GM12878 (cell line): ENCODE measurements around the gene APOBEC3H. TPM values are rescaled to one million over a fixed set of nuclear protein-coding genes. Genes with fewer than 3 reads are reported as not detected.

Experiments used
- ATAC-seq: fragments of 200-7000 bp; cut with Tn5 transposase; 3 replicates; pipeline ENCODE4 v1.9.1; 2020; ENCODE audit warnings: mild to moderate bottlenecking, moderate library complexity
- BruUV-seq: library from RNA; stranded (reverse); fragments of 400-500 nt; replicated peaks from 2 replicates; lab custom pipeline; 2021; lab: Mats Ljungman, UMichigan
- CTCF ChIA-PET: fragments of 300-600 bp; sonication (Branson Sonifier 250); formaldehyde crosslinking; extraction: SDS; loops from one replicate; lab custom pipeline; 2021; ENCODE audit warnings: inconsistent platforms; lab: Yijun Ruan, JAX
- POLR2A ChIA-PET: fragments of 350-600 bp; formaldehyde crosslinking; extraction: SDS; loops from one replicate; lab custom pipeline; 2021; ENCODE audit warnings: inconsistent platforms; lab: Charles Lee
- RAD21 ChIA-PET: fragments of 300-600 bp; sonication (Branson Sonifier 250); formaldehyde crosslinking; loops from one replicate; lab custom pipeline; 2023; ENCODE audit warnings: antibody characterized with exemption; ENCODE audit not compliant: unreplicated experiment; lab: Charles Lee
- SMC1A ChIA-PET: fragments of 300-600 bp; sonication (Branson Sonifier 250); formaldehyde crosslinking; loops from one replicate; lab custom pipeline; 2023; ENCODE audit not compliant: unreplicated experiment, uncharacterized antibody; lab: Charles Lee
- DNase-seq: peaks from one replicate; pipeline ENCODE4 v3.0.0-alpha.2; 2011; ENCODE audit warnings: low read depth, low spot score
- FAIRE-seq: peaks from 3 replicates; lab custom pipeline; 2011; peaks lifted over from hg19 to GRCh38; lab: Jason Lieb, UNC
- H2AFZ ChIP-seq: 2 replicates; pipeline ENCODE4 v1.6.0; 2011; ENCODE audit warnings: low read depth, low read length, control low read depth; ENCODE audit not compliant: control insufficient read depth
- H3K27ac ChIP-seq: 2 replicates; pipeline ENCODE4 v1.5.1; 2011; ENCODE audit warnings: control low read depth; ENCODE audit not compliant: control insufficient read depth, insufficient read depth
- H3K27me3 ChIP-seq, 2 experiments: replicated peaks in 1 of 2; 2 replicates each; pipeline versions ENCODE4 v1.6.0 to v1.6.1; 2011; ENCODE audit warnings: low read length in 1 of 2; ENCODE audit not compliant: control insufficient read depth in 2 of 2, insufficient read depth in 2 of 2
- H3K36me3 ChIP-seq, 2 experiments: 2 replicates each; pipeline ENCODE4 v1.5.1; 2011; ENCODE audit warnings: low read length in 1 of 2; ENCODE audit not compliant: control insufficient read depth in 2 of 2, insufficient read depth in 2 of 2
- H3K4me1 ChIP-seq: 2 replicates; pipeline ENCODE4 v1.6.1; 2011; ENCODE audit warnings: mild to moderate bottlenecking, low read length, moderate library complexity, mixed read lengths; ENCODE audit not compliant: control insufficient read depth, insufficient read depth
- H3K4me2 ChIP-seq: 2 replicates; pipeline ENCODE4 v1.6.0; 2011; ENCODE audit warnings: control low read depth; ENCODE audit not compliant: control insufficient read depth, insufficient read depth
- H3K4me3 ChIP-seq: fragments of 200-600 bp; sonication (generic); 2 replicates; pipeline ENCODE4 v1.5.1; 2016
- H3K79me2 ChIP-seq: 2 replicates; pipeline ENCODE4 v1.6.0; 2011; ENCODE audit warnings: low read length; ENCODE audit not compliant: control insufficient read depth, insufficient read depth
- H3K9ac ChIP-seq: 2 replicates; pipeline ENCODE4 v1.8.0; 2011; ENCODE audit warnings: low read length, control low read depth, mixed read lengths; ENCODE audit not compliant: control insufficient read depth, insufficient read depth
- H3K9me3 ChIP-seq: replicated peaks from 3 replicates; pipeline ENCODE4 v1.5.1; 2011; ENCODE audit warnings: mild to moderate bottlenecking, low read length; ENCODE audit not compliant: control insufficient read depth, insufficient read depth
- H4K20me1 ChIP-seq: 2 replicates; pipeline ENCODE4 v1.6.0; 2011; ENCODE audit not compliant: control insufficient read depth, insufficient read depth
- CREB1 ChIP-seq: IDR thresholded peaks from 2 replicates; pipeline ENCODE4 v1.6.1; 2012; ENCODE audit warnings: low read depth, mild to moderate bottlenecking, inconsistent platforms
- MEF2A ChIP-seq: IDR thresholded peaks from 2 replicates; pipeline ENCODE4 v1.6.1; 2011; ENCODE audit warnings: low read depth, mild to moderate bottlenecking, low read length, moderate library complexity; ENCODE audit not compliant: insufficient read depth
- WGBS: methylation state at CpG from one replicate; pipeline ENCODE4 v1.1.6; 2016; ENCODE audit warnings: low lambda C conversion rate; ENCODE audit not compliant: insufficient replicate concordance, insufficient coverage; ENCODE audit errors: missing lambda C conversion rate; 5-methylcytosine and 5-hydroxymethylcytosine counted together
- in situ Hi-C: fragments of 300-500 bp; cut with MboI; formaldehyde crosslinking; loops from 9 replicates; pipeline ENCODE4 v1.14.3; 2018; ENCODE audit warnings: mixed read lengths
- intact Hi-C: fragments of 100-400 bp; cut with micrococcal nuclease; formaldehyde crosslinking; loops from one replicate; pipeline ENCODE4 v1.14.2; 2022; ENCODE audit not compliant: unreplicated experiment
- polyA plus RNA-seq, 11 experiments: library from polyadenylated mRNA; depleted of rRNA in 4 of 11; unstranded in 6 of 11; stranded (reverse) in 5 of 11; fragments of >200 nt; fragmentation: Nextera tagmentation in 4 of 11; fragmentation: Illumina TruSeq in 1 of 11; extraction: Ambion mirVana in 4 of 11; extraction: Trizol in 1 of 11; gene quantifications; 1 replicate in 1 of 11; 2 replicates in 10 of 11; pipeline versions ENCODE4 v1.2.1 to v1.2.3, GENCODE V29; 2011 to 2016; ENCODE audit warnings: inconsistent platforms in 2 of 11, missing spikeins in 2 of 11, low read depth in 1 of 11
- total RNA-seq, 4 experiments: library from RNA; depleted of rRNA in 3 of 4; stranded (reverse); fragments of >200 nt in 3 of 4; fragmentation: Illumina TruSeq in 1 of 4; extraction: Trizol in 1 of 4; gene quantifications; 2 replicates each; pipeline versions ENCODE4 v1.2.1 to v1.2.3, GENCODE V29; 2013 to 2021
- TF ChIP-seq, protein P1 (sequence below): IDR thresholded peaks from 2 replicates; pipeline ENCODE4 v1.6.1; 2011; ENCODE audit warnings: mild to moderate bottlenecking, low read depth, low read length, moderate library complexity; ENCODE audit not compliant: insufficient replicate concordance
- TF ChIP-seq, protein P2 (sequence below): fragments of 450-650 bp; IDR thresholded peaks from 2 replicates; pipeline ENCODE4 v1.6.1; 2017; ENCODE audit warnings: mild to moderate bottlenecking, moderate library complexity
- TF ChIP-seq, protein P3 (sequence below): fragments of 450-650 bp; IDR thresholded peaks from 2 replicates; pipeline ENCODE4 v1.6.1; 2017; ENCODE audit warnings: mild to moderate bottlenecking, moderate library complexity

Gene APOBEC3H
- total and polyA plus RNA-seq, 10 of the 15 experiments (the other 5 are each of a cell fraction or from before 2014, with no cell fraction given), result 7.5 to 23.0 (median 14.8) TPM

DNA sequence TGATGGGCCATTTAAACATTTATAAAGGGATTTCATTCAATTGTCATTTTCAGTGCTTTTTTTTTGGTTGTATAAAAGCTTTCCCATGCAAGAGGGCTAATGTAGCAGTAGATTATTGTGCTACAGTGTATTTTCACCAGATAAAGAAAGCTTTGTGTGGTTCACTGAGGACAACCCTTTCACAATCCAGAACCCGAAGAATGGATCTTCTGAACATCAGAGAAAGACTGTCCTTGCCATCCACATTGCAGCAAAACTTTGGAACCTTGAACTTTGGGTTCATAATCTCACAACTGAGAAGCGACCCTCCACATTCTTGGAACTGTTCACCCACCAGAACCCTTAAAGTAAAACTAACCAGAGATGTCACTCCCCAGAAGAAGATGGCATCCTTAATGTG is 9.3 kb downstream of the APOBEC3H start (continued):
- TF ChIP-seq, protein P1, sequence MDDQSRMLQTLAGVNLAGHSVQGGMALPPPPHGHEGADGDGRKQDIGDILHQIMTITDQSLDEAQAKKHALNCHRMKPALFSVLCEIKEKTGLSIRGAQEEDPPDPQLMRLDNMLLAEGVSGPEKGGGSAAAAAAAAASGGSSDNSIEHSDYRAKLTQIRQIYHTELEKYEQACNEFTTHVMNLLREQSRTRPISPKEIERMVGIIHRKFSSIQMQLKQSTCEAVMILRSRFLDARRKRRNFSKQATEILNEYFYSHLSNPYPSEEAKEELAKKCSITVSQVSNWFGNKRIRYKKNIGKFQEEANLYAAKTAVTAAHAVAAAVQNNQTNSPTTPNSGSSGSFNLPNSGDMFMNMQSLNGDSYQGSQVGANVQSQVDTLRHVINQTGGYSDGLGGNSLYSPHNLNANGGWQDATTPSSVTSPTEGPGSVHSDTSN, result no peak
- no peak for TF ChIP-seq MEF2A

DNA sequence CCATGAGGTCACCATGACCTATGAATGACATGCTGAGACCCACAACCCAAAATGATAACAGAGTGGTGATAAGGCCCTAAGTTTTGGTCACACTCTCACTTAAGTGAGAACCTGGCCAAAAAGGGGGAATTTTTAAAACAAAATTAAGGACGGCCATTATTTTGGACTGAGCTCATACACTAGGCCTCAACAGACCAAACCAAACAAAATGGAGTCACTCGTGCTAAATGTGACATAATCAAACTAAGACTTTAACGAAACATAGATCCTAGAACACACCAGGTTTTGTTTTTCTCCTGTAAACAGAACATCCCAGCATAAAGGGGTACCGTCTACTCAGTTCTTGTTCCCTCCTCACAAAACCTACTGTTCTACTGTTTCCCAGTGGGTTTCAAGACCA is 11.4 kb downstream of the APOBEC3H start:
- FAIRE-seq (no peak), DNase-seq (no peak), ATAC-seq (no peak)
- H3K27ac ChIP-seq, result no peak overlapping the region
- no peak overlapping the region for H3K9ac ChIP-seq
- ChIA-PET SMC1A (interaction anchor here (0.7 to 1.5 kb wide), 3 partner anchors 11 to 31 kb away, joined by 3 to 4 read pairs (median 3); no protein-coding TSS in a partner anchor), CTCF (interaction anchor here (1.0 kb wide), 1 partner anchor 63 kb away, joined by 3 read pairs; no protein-coding TSS in a partner anchor), RAD21 (interaction anchor here (1.7 kb wide), 1 partner anchor 10 kb away, joined by 6 read pairs; no protein-coding TSS in a partner anchor), POLR2A (interaction anchor here (4.8 kb wide), 1 partner anchor 9 kb away, joined by 31 read pairs; no protein-coding TSS in a partner anchor)
- H3K4me2 ChIP-seq, result no peak overlapping the region
- no TSS peak for BruUV-seq
- H3K27me3 ChIP-seq, result no peaks in the 10 kb centered on the region
- in situ Hi-C loops, result no loop called here
- H3K4me3 ChIP-seq, result no peak overlapping the region
- no peak overlapping the region for H2AFZ ChIP-seq
- no peaks in the 10 kb centered on the region for H3K79me2 ChIP-seq
- H3K4me1 ChIP-seq, result peaks cover 6% of the 10 kb centered on the region
- TF ChIP-seq, protein P2, sequence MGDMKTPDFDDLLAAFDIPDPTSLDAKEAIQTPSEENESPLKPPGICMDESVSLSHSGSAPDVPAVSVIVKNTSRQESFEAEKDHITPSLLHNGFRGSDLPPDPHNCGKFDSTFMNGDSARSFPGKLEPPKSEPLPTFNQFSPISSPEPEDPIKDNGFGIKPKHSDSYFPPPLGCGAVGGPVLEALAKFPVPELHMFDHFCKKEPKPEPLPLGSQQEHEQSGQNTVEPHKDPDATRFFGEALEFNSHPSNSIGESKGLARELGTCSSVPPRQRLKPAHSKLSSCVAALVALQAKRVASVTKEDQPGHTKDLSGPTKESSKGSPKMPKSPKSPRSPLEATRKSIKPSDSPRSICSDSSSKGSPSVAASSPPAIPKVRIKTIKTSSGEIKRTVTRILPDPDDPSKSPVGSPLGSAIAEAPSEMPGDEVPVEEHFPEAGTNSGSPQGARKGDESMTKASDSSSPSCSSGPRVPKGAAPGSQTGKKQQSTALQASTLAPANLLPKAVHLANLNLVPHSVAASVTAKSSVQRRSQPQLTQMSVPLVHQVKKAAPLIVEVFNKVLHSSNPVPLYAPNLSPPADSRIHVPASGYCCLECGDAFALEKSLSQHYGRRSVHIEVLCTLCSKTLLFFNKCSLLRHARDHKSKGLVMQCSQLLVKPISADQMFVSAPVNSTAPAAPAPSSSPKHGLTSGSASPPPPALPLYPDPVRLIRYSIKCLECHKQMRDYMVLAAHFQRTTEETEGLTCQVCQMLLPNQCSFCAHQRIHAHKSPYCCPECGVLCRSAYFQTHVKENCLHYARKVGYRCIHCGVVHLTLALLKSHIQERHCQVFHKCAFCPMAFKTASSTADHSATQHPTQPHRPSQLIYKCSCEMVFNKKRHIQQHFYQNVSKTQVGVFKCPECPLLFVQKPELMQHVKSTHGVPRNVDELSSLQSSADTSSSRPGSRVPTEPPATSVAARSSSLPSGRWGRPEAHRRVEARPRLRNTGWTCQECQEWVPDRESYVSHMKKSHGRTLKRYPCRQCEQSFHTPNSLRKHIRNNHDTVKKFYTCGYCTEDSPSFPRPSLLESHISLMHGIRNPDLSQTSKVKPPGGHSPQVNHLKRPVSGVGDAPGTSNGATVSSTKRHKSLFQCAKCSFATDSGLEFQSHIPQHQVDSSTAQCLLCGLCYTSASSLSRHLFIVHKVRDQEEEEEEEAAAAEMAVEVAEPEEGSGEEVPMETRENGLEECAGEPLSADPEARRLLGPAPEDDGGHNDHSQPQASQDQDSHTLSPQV, result peak; percentile 95
- TF ChIP-seq, protein P3, sequence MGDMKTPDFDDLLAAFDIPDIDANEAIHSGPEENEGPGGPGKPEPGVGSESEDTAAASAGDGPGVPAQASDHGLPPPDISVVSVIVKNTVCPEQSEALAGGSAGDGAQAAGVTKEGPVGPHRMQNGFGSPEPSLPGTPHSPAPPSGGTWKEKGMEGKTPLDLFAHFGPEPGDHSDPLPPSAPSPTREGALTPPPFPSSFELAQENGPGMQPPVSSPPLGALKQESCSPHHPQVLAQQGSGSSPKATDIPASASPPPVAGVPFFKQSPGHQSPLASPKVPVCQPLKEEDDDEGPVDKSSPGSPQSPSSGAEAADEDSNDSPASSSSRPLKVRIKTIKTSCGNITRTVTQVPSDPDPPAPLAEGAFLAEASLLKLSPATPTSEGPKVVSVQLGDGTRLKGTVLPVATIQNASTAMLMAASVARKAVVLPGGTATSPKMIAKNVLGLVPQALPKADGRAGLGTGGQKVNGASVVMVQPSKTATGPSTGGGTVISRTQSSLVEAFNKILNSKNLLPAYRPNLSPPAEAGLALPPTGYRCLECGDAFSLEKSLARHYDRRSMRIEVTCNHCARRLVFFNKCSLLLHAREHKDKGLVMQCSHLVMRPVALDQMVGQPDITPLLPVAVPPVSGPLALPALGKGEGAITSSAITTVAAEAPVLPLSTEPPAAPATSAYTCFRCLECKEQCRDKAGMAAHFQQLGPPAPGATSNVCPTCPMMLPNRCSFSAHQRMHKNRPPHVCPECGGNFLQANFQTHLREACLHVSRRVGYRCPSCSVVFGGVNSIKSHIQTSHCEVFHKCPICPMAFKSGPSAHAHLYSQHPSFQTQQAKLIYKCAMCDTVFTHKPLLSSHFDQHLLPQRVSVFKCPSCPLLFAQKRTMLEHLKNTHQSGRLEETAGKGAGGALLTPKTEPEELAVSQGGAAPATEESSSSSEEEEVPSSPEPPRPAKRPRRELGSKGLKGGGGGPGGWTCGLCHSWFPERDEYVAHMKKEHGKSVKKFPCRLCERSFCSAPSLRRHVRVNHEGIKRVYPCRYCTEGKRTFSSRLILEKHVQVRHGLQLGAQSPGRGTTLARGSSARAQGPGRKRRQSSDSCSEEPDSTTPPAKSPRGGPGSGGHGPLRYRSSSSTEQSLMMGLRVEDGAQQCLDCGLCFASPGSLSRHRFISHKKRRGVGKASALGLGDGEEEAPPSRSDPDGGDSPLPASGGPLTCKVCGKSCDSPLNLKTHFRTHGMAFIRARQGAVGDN, result peak; percentile 94
- no peak for TF ChIP-seq CREB1
- H4K20me1 ChIP-seq, result no peaks in the 10 kb centered on the region
- intact Hi-C loops, result no loop called here
- 96% methylated on average over 4 of the region's 4 CpGs for WGBS
- no peaks in the 10 kb centered on the region for H3K9me3 ChIP-seq
- H3K36me3 ChIP-seq, result no peaks in the 10 kb centered on the region
